Endothelial cell of umbilical vein (primary cell): ENCODE data around the gene RAD23B. TPM values are rescaled to one million over a fixed set of nuclear protein-coding genes. Genes with fewer than 3 reads are reported as not detected.

ENCODE experiments used
- BruUV-seq: library from RNA; stranded (reverse); fragments of 400-500 nt; replicated peaks from 2 replicates; lab custom pipeline; 2021; lab: Mats Ljungman, UMichigan
- CTCF ChIA-PET: fragments of 300-600, 350-600 bp; sonication (Branson Sonifier 250); formaldehyde crosslinking; loops from one replicate; lab custom pipeline; 2021; ENCODE audit warnings: antibody characterized with exemption, inconsistent platforms; lab: Charles Lee
- POLR2A ChIA-PET: fragments of 300-600, 350-600 bp; sonication (Branson Sonifier 250); formaldehyde crosslinking; loops from one replicate; lab custom pipeline; 2021; ENCODE audit warnings: antibody characterized with exemption, inconsistent platforms; lab: Charles Lee
- DNase-seq: peaks from one replicate; pipeline ENCODE4 v3.0.0-alpha.2; 2011; ENCODE audit warnings: low read depth, low spot score
- FAIRE-seq: peaks from 2 replicates; lab custom pipeline; 2011; peaks lifted over from hg19 to GRCh38; lab: Jason Lieb, UNC
- H2AFZ ChIP-seq: 2 replicates; pipeline ENCODE4 v1.6.0; 2012; ENCODE audit warnings: low read depth, low read length, control low read depth, inconsistent platforms
- H3K27ac ChIP-seq: 2 replicates; pipeline ENCODE4 v1.5.1; 2011; ENCODE audit warnings: low read depth, mild to moderate bottlenecking, control low read depth, low read length, moderate library complexity; ENCODE audit not compliant: insufficient read depth
- H3K27me3 ChIP-seq, 2 experiments: 2 replicates each; pipeline versions ENCODE4 v1.6.0 to v1.6.1; 2011; ENCODE audit warnings: low read length in 2 of 2, mixed read lengths in 1 of 2; ENCODE audit not compliant: control insufficient read depth in 2 of 2, insufficient read depth in 2 of 2
- H3K36me3 ChIP-seq, 2 experiments: 2 replicates in 1 of 2; 3 replicates in 1 of 2; pipeline ENCODE4 v1.5.1; 2011; ENCODE audit warnings: low read length in 2 of 2, mild to moderate bottlenecking in 1 of 2, moderate library complexity in 1 of 2; ENCODE audit not compliant: control insufficient read depth in 2 of 2, insufficient read depth in 2 of 2; ENCODE audit errors: extremely low read depth in 1 of 2
- H3K4me1 ChIP-seq: 3 replicates; pipeline ENCODE4 v1.5.1; 2011; ENCODE audit warnings: mild to moderate bottlenecking, low read length; ENCODE audit not compliant: control insufficient read depth, insufficient read depth; ENCODE audit errors: extremely low read depth
- H3K4me2 ChIP-seq: 2 replicates; pipeline ENCODE4 v1.6.1; 2011; ENCODE audit warnings: low read length, control low read depth, mixed read lengths; ENCODE audit not compliant: insufficient read depth
- H3K4me3 ChIP-seq, 3 experiments: fragments of 200-600 bp in 1 of 3; sonication (generic), shearing (Covaris generic) in 1 of 3; replicated peaks in 1 of 3; 2 replicates each; pipeline ENCODE4 v1.5.1; 2011 to 2016; ENCODE audit warnings: control low read depth in 3 of 3, low read length in 3 of 3, mild to moderate bottlenecking in 2 of 3, inconsistent platforms in 1 of 3, low read depth in 1 of 3, moderate library complexity in 1 of 3; ENCODE audit not compliant: insufficient read depth in 1 of 3
- H3K79me2 ChIP-seq: 2 replicates; pipeline ENCODE4 v1.6.0; 2012; ENCODE audit warnings: low read length, inconsistent platforms; ENCODE audit not compliant: control insufficient read depth, insufficient read depth
- H3K9ac ChIP-seq: replicated peaks from 2 replicates; pipeline ENCODE3; 2011; ENCODE audit warnings: low read length, control low read depth; ENCODE audit not compliant: insufficient read depth; ENCODE audit errors: extremely low read depth
- H3K9me1 ChIP-seq: replicated peaks from 3 replicates; pipeline ENCODE4 v1.6.0; 2011; ENCODE audit warnings: mild to moderate bottlenecking, low read length; ENCODE audit not compliant: control insufficient read depth, insufficient read depth; ENCODE audit errors: extremely low read depth
- H3K9me3 ChIP-seq: replicated peaks from 2 replicates; pipeline ENCODE4 v1.5.1; 2012; ENCODE audit warnings: low read length, inconsistent platforms; ENCODE audit not compliant: control insufficient read depth, insufficient read depth
- H4K20me1 ChIP-seq: replicated peaks from 2 replicates; pipeline ENCODE3; 2011; ENCODE audit warnings: mild to moderate bottlenecking, low read length; ENCODE audit not compliant: control insufficient read depth, insufficient read depth; ENCODE audit errors: extremely low read depth
- CTCF ChIP-seq, 2 donors: IDR thresholded peaks; 1 replicate in 1 of 2; 2 replicates in 1 of 2; pipeline ENCODE4 v1.5.1; 2011; ENCODE audit warnings: low read length in 2 of 2, mild to moderate bottlenecking in 2 of 2, moderate library complexity in 2 of 2, control low read depth in 1 of 2, inconsistent platforms in 1 of 2, low read depth in 1 of 2; ENCODE audit not compliant: insufficient read depth in 1 of 2; ENCODE audit errors: extremely low read depth in 1 of 2
- EZH2 ChIP-seq: IDR thresholded peaks from 2 replicates; pipeline ENCODE4 v1.6.1; 2012; ENCODE audit warnings: borderline replicate concordance, low read depth, mild to moderate bottlenecking, moderate library complexity, low read length, inconsistent platforms; ENCODE audit not compliant: severe bottlenecking
- FOS ChIP-seq: IDR thresholded peaks from 2 replicates; pipeline ENCODE4 v1.6.1; 2011; ENCODE audit warnings: mild to moderate bottlenecking, low read length, moderate library complexity, borderline replicate concordance; ENCODE audit not compliant: insufficient read depth
- GATA2 ChIP-seq: IDR thresholded peaks from 2 replicates; pipeline ENCODE4 v1.7.0; 2011; ENCODE audit warnings: low read depth, mild to moderate bottlenecking, moderate library complexity, mixed read lengths, low read length; ENCODE audit not compliant: insufficient read length, insufficient read depth
- JUN ChIP-seq: IDR thresholded peaks from 2 replicates; pipeline ENCODE4 v1.6.1; 2011; ENCODE audit warnings: borderline replicate concordance, low read depth; ENCODE audit not compliant: insufficient read length, insufficient read depth
- MAX ChIP-seq: IDR thresholded peaks from 2 replicates; pipeline ENCODE4 v1.6.1; 2011; ENCODE audit not compliant: insufficient read depth, insufficient read length
- MYC ChIP-seq: IDR thresholded peaks from one replicate; pipeline ENCODE4 v1.6.1; 2011; ENCODE audit warnings: mild to moderate bottlenecking, low read depth, low read length
- POLR2A ChIP-seq: IDR thresholded peaks from 2 replicates; pipeline ENCODE4 v1.6.1; 2012; ENCODE audit warnings: low read depth, mild to moderate bottlenecking, control low read depth, low read length
- POLR2AphosphoS5 ChIP-seq: IDR thresholded peaks from 2 replicates; pipeline ENCODE4 v1.6.1; 2012; ENCODE audit warnings: low read depth, mild to moderate bottlenecking, control low read depth, low read length, moderate library complexity; ENCODE audit not compliant: insufficient read depth
- dilution Hi-C: fragments of 300-500 bp; cut with MboI; formaldehyde crosslinking; loops from one replicate; pipeline ENCODE4 v1.15.0; 2019; ENCODE audit warnings: low sequenced_read_pairs; ENCODE audit not compliant: extremely low pct_ligation_motif_present
- intact Hi-C: fragments of 100-400 bp; cut with micrococcal nuclease; formaldehyde crosslinking; loops from one replicate; pipeline ENCODE4 v1.10.0; 2022
- polyA plus RNA-seq, 4 experiments: library from polyadenylated mRNA; depleted of rRNA in 3 of 4; stranded (reverse) in 3 of 4; unstranded in 1 of 4; fragments of >200 nt; gene quantifications; 2 replicates each; pipeline versions ENCODE4 v1.2.1 to v1.2.3, GENCODE V29; 2011 to 2012; ENCODE audit warnings: missing spikeins in 1 of 4
- total RNA-seq: library from RNA; stranded (reverse); gene quantifications from 2 replicates; pipeline ENCODE4 v1.2.3, GENCODE V29; 2021

The RAD23B gene
- total and polyA plus RNA-seq, 2 donors (not counting 3 experiments of a cell fraction or from before 2014, with no cell fraction given) = 63.8 to 100 TPM

DNA sequence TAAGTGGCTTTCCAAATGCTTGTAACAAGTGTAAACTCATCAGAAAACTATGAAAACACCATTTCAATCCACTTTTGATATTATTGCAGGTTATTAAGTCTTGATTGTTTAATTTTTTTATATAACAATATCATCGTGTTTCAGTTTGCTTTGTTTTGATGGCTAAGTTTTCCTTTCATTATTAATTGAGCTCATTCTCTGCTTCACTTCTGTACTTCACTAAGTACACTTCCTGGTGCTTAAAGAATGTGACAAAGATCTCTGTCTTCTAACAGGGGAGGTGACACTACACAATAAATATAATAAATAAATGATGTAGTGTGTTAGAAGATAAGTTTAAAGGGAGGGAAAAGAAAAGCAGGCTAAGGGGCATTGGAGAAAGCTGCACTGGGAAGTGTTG is 13.0 kb upstream of the RAD23B start:
- dilution Hi-C loops = no loop called here

More for the DNA sequence above, 13.0 kb upstream of the RAD23B start:
- no peaks in the 10 kb centered on the region for H3K4me1 ChIP-seq
- H3K4me2 ChIP-seq = no peak overlapping the region
- no peaks in the 10 kb centered on the region for H3K36me3 ChIP-seq
- no peak overlapping the region for H3K27ac ChIP-seq
- H3K27me3 ChIP-seq = peaks cover 12 to 15% of the 10 kb centered on the region in 2 experiments
- no peaks in the 10 kb centered on the region for H3K9me1 ChIP-seq
- ChIA-PET CTCF (interaction anchor here (0.9 to 1.6 kb wide), 4 partner anchors 9 to 16 kb away, joined by 3 to 7 read pairs (median 6); no protein-coding TSS in a partner anchor), POLR2A (no interaction called here)
- no peak overlapping the region for H3K9ac ChIP-seq
- H3K9me3 ChIP-seq = no peaks in the 10 kb centered on the region
- no peak for FAIRE-seq
- H3K79me2 ChIP-seq = no peaks in the 10 kb centered on the region
- no peaks in the 10 kb centered on the region for H4K20me1 ChIP-seq
- intact Hi-C loops = no loop called here
- no TSS peak for BruUV-seq
- H3K4me3 ChIP-seq = no peak overlapping the region
- DNase-seq = no peak
- TF ChIP-seq MAX = no peak
- no peak for TF ChIP-seq MYC
- no peak for TF ChIP-seq CTCF (IDR thresholded peaks at IDR 0.05; ENCODE audit: extremely low read depth in 1 of 2, insufficient read depth in 1 of 2, low read depth in 1 of 2, low read length in 2 of 2)
- TF ChIP-seq FOS = no peak
- no peak for TF ChIP-seq GATA2
- no peak for TF ChIP-seq POLR2A
- TF ChIP-seq POLR2AphosphoS5 = no peak
- no peak for TF ChIP-seq EZH2
- TF ChIP-seq JUN = no peak
- no peak overlapping the region for H2AFZ ChIP-seq
